RCC 7860 (cell line): ENCODE data around the gene CLEC16A.

Experiments used
- DNase-seq: peaks from one replicate; pipeline ENCODE4 v3.0.0-alpha.2; 2015; ENCODE audit warnings: low spot score
- FAIRE-seq: peaks from 2 replicates; lab custom pipeline; 2012; peaks lifted over from hg19 to GRCh38; lab: Jason Lieb, UNC

CLEC16A gene

GRCh38 chr16:11011326-11011725, 67.0 kb downstream of the CLEC16A start:
- FAIRE-seq (no peak), DNase-seq (no peak)

GRCh38 chr16:11012841-11013240, 68.5 kb downstream of the CLEC16A start:
- DNase-seq (no peak), FAIRE-seq (no peak)

- DNase-seq (no peak), FAIRE-seq (no peak)
Measured at GRCh38 chr16:11014136-11014535, 69.8 kb downstream of the CLEC16A start.

- DNase-seq: no peak
- FAIRE-seq: no peak
Measured at GRCh38 chr16:11015076-11015475, 70.7 kb downstream of the CLEC16A start.

GRCh38 chr16:11015607-11016006, 71.2 kb downstream of the CLEC16A start:
- FAIRE-seq (no peak), DNase-seq (no peak)

- no peak for DNase-seq
Measured at GRCh38 chr16:11016524-11016988, 72.2 kb downstream of the CLEC16A start.

GRCh38 chr16:11016993-11017392, 72.6 kb downstream of the CLEC16A start:
- FAIRE-seq (peak; percentile 68), DNase-seq (peak; percentile 52)

More at GRCh38 chr16:11016524-11016988, 72.2 kb downstream of the CLEC16A start:
- no peak for FAIRE-seq

- no peak for FAIRE-seq
- DNase-seq: no peak
Measured at GRCh38 chr16:11017499-11017898, 73.1 kb downstream of the CLEC16A start.

- DNase-seq (no peak), FAIRE-seq (no peak)
Measured at GRCh38 chr16:11020388-11020787, 76.0 kb downstream of the CLEC16A start.

- DNase-seq (no peak), FAIRE-seq (no peak)
Measured at GRCh38 chr16:11020792-11021551, 76.6 kb downstream of the CLEC16A start.

- FAIRE-seq (no peak), DNase-seq (no peak)
Measured at GRCh38 chr16:11022002-11022401, 77.6 kb downstream of the CLEC16A start.

- FAIRE-seq (no peak), DNase-seq (no peak)
Measured at GRCh38 chr16:11023262-11024039, 79.1 kb downstream of the CLEC16A start.

- DNase-seq (peak; percentile 74), FAIRE-seq (peak; percentile 81)
Measured at GRCh38 chr16:11024333-11025053, 80.1 kb downstream of the CLEC16A start.

GRCh38 chr16:11025120-11025531, 80.8 kb downstream of the CLEC16A start:
- peak; percentile 84 for FAIRE-seq
- DNase-seq: peak; percentile 56

GRCh38 chr16:11029948-11030347, 85.6 kb downstream of the CLEC16A start:
- DNase-seq (no peak), FAIRE-seq (no peak)

GRCh38 chr16:11030990-11031510, 86.7 kb downstream of the CLEC16A start:
- DNase-seq: no peak
- no peak for FAIRE-seq

- DNase-seq (no peak), FAIRE-seq (no peak)
Measured at GRCh38 chr16:11032000-11032921, 87.9 kb downstream of the CLEC16A start.

GRCh38 chr16:11032922-11033291, 88.5 kb downstream of the CLEC16A start:
- no peak for DNase-seq
- no peak for FAIRE-seq

- FAIRE-seq (no peak), DNase-seq (no peak)
Measured at GRCh38 chr16:11033629-11034420, 89.5 kb downstream of the CLEC16A start.
